Kidney (tissue), 14 donors: ENCODE results near the gene FCER1G. TPM values are rescaled to one million over a fixed set of nuclear protein-coding genes. Genes with fewer than 3 reads are reported as not detected.
A peak's percentile ranks its signal among the peaks of the same experiment; 100 is the strongest.

Source experiments
- DNase-seq, 5 donors: peaks; one replicate each; pipeline ENCODE4 v3.0.0-alpha.2; 2013 to 2020
- FAIRE-seq: peaks from 2 replicates; lab custom pipeline; 2012; peaks lifted over from hg19 to GRCh38; lab: Jason Lieb, UNC
- H3K27ac ChIP-seq, 2 donors: one replicate each; pipeline ENCODE4 v1.7.0; 2013; ENCODE audit warnings: low read depth in 2 of 2, low read length in 2 of 2, inconsistent platforms in 1 of 2
- H3K27me3 ChIP-seq: one replicate; pipeline ENCODE4 v1.7.1; 2013; ENCODE audit warnings: low read length, inconsistent platforms; ENCODE audit not compliant: control insufficient read depth, insufficient read depth
- H3K36me3 ChIP-seq, 3 donors: one replicate each; pipeline versions ENCODE4 v1.7.0 to v1.7.1; 2013; ENCODE audit warnings: low read length in 3 of 3, control low read depth in 1 of 3, inconsistent platforms in 1 of 3; ENCODE audit not compliant: insufficient read depth in 3 of 3, control insufficient read depth in 2 of 3
- H3K4me1 ChIP-seq, 3 donors: one replicate each; pipeline versions ENCODE4 v1.7.0 to v1.7.1; 2013; ENCODE audit warnings: low read length in 3 of 3, inconsistent platforms in 1 of 3, low read depth in 1 of 3; ENCODE audit not compliant: control insufficient read depth in 2 of 3, insufficient read depth in 2 of 3
- H3K4me3 ChIP-seq, 3 donors: one replicate each; pipeline versions ENCODE4 v1.7.0 to v1.8.1; 2013; ENCODE audit warnings: low read length in 3 of 3, control low read depth in 1 of 3, inconsistent platforms in 1 of 3
- H3K9ac ChIP-seq, 3 donors: one replicate each; pipeline versions ENCODE4 v1.7.0 to v1.7.1; 2013; ENCODE audit warnings: low read length in 3 of 3, control low read depth in 1 of 3, inconsistent platforms in 1 of 3
- H3K9me3 ChIP-seq, 3 donors: one replicate each; pipeline versions ENCODE4 v1.7.0 to v1.7.1; 2013; ENCODE audit warnings: low read length in 3 of 3, control low read depth in 1 of 3, inconsistent platforms in 1 of 3; ENCODE audit not compliant: control insufficient read depth in 2 of 3, insufficient read depth in 1 of 3
- CTCF ChIP-seq: IDR thresholded peaks from 3 replicates; pipeline ENCODE4 v1.5.1; 2012; ENCODE audit warnings: mild to moderate bottlenecking, moderate library complexity, borderline replicate concordance; ENCODE audit not compliant: insufficient read depth; ENCODE audit errors: extremely low read depth
- intact Hi-C: fragments of 100-400 bp; cut with DNase I; formaldehyde crosslinking; loops from one replicate; pipeline ENCODE4 v1.11.1; 2022
- polyA plus RNA-seq: library from polyadenylated mRNA; stranded (reverse); fragments of 350-450 nt; fragmentation: Illumina TruSeq; extraction: RNeasy Lipid Tissue Mini Kit (QIAGEN cat#74804); gene quantifications from one replicate; pipeline ENCODE4 v1.2.3, GENCODE V29; 2014; ENCODE audit warnings: low read depth, low replicate concordance; ENCODE audit not compliant: insufficient read depth
- total RNA-seq: library from RNA; stranded (reverse); fragmentation: NEBNext Ultra II Directional; extraction: Animal tissue kit (Norgen Biotek cat#: 25700); gene quantifications from one replicate; pipeline ENCODE4 v1.2.1, GENCODE V29; 2021
- donor health status: control.
- donor health status: control.
- donor health status: control.
- donor health status: control.
- donor health status: control.
- donor health status: DM: yes; HTN: yes; CAD: no.
- donor health status: Normal renal cell carcinoma (clear cell type).

The FCER1G gene
- total and polyA plus RNA-seq, 2 donors from 2014 or later = 38.9 to 43.4 TPM

- intact Hi-C loops = no loop called here
- Histone ChIP-seq H3K36me3 (peaks cover 3 to 15% (median 9%) of the 10 kb centered on the region in 3 donors), H3K27me3 (no peaks in the 10 kb centered on the region), H3K4me3 (no peak overlapping the region), H3K9me3 (no peaks in the 10 kb centered on the region), H3K9ac (no peak overlapping the region), H3K27ac (peak overlapping the region in 1 of 2 donors; percentile 11), H3K4me1 (peaks cover 2 to 17% (median 8%) of the 10 kb centered on the region in 3 donors)
- FAIRE-seq (no peak), DNase-seq (peak in 2 of 5 donors; percentile 8 to 40)
- TF ChIP-seq CTCF = no peak
Measured at GRCh38 chr1:161225178-161225533, 10.1 kb downstream of the FCER1G start.

GRCh38 chr1:161225534-161226319 lies 10.6 kb downstream of the FCER1G start, which contains the start of gene TOMM40L:
Gene TOMM40L (plus strand): TSS chr1:161226060. CDS start chr1:161226490, 430 bp downstream.
- TF ChIP-seq CTCF = peak; percentile 45
- peak within 1 kb of the TSS; percentile 82 to 96 (median 95) for H3K4me3 ChIP-seq
- DNase-seq = peak; percentile 92 to 99 (median 95)
- H3K36me3 ChIP-seq = peaks cover 3 to 15% (median 13%) of the 10 kb centered on the region in 3 donors
- H3K27me3 ChIP-seq = no peaks in the 10 kb centered on the region
- intact Hi-C loops = no loop called here
- FAIRE-seq = peak; percentile 99
- peak within 1 kb of the TSS; percentile 75 to 86 (median 80) for H3K9ac ChIP-seq
- peaks cover 2 to 17% (median 8%) of the 10 kb centered on the region in 3 donors for H3K4me1 ChIP-seq
- peak within 1 kb of the TSS; percentile 36 to 45 for H3K27ac ChIP-seq
- no peaks in the 10 kb centered on the region for H3K9me3 ChIP-seq

- no peaks in the 10 kb centered on the region for H3K9me3 ChIP-seq
- H3K36me3 ChIP-seq = peaks cover 3 to 15% (median 13%) of the 10 kb centered on the region in 3 donors
- intact Hi-C loops = no loop called here
- no peak for FAIRE-seq
- H3K27ac ChIP-seq = peak overlapping the region; percentile 36 to 45
- peaks cover 2 to 17% (median 8%) of the 10 kb centered on the region in 3 donors for H3K4me1 ChIP-seq
- peak in 1 of 5 donors; percentile 15 for DNase-seq
- no peaks in the 10 kb centered on the region for H3K27me3 ChIP-seq
- TF ChIP-seq CTCF = no peak
- peak overlapping the region; percentile 75 to 86 (median 80) for H3K9ac ChIP-seq
- peak overlapping the region; percentile 82 to 96 (median 95) for H3K4me3 ChIP-seq
Measured at GRCh38 chr1:161226320-161226711, 11.2 kb downstream of the FCER1G start.
